Activated CD4-positive, alpha-beta T cell treated with anti-CD3 and anti-CD28 coated beads, Interleukin-2, amount 50 U/mL, for 4 hours (primary cell): ENCODE measurements around the gene OBSCN.

Source experiments
- DNase-seq, 2 experiments: peaks; one replicate each; pipeline ENCODE4 v3.0.0-alpha.2; 2020

OBSCN gene

DNA sequence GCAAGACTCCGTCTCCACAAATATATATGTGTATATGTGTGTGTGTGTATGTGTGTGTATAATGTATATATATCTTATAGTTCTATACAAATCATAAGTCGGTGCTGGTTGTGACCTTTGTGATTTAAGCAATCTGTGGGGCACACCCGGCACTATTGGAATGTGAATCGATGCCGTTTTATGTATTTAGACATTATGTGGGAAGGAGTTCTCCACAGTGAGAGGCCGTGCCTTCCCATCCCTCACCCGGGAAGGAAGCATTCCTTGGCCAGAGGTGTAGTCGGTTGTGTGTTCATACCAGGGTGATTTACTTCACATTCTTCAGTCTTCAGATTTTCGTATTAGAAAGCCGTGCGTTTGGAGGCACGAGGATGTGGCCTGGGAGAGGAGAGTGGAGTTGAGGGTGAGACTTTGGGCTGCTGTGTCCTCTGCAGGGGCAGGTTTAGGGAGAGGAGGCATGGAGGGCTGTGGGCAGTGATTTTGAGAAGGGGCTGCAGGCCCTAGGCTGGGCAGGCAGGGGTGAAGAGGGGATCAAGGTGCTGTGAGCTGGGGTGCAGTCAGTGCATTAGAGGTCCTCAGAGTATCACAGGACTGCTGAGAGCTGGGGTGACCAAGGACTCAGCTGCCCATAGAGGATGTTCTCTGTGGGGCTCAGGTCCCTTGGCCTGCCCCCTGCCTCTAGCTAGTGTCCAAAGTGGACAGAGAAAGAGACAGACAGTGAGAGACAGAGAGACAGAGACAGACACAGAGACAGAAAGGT lies 141.0 kb downstream of the OBSCN start:
- DNase-seq = no peak

DNA sequence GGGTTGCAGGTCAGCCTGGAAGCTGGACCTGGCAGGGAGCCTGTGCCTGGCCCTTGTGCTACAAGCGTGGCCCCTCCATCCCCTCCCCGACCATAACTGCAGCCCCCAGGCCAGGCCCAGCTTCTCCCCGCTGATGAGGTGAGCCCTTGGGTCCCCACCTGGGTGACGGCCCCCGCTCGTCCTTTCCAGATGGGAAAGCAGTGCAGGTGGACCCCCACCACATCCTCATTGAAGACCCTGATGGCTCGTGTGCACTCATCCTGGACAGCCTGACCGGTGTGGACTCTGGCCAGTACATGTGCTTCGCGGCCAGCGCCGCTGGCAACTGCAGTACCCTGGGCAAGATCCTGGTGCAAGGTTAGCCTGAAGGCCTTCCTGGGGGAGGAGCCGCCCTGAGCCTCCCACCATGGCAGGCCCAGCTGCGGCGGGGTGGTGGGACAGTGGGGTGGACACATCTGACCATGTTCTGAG lies 141.9 kb downstream of the OBSCN start:
- DNase-seq = no peak

GRCh38 chr1:228350179-228350742 lies 142.4 kb downstream of the OBSCN start:
- DNase-seq = no peak

GRCh38 chr1:228350831-228351781 lies 143.3 kb downstream of the OBSCN start:
- no peak for DNase-seq

DNA sequence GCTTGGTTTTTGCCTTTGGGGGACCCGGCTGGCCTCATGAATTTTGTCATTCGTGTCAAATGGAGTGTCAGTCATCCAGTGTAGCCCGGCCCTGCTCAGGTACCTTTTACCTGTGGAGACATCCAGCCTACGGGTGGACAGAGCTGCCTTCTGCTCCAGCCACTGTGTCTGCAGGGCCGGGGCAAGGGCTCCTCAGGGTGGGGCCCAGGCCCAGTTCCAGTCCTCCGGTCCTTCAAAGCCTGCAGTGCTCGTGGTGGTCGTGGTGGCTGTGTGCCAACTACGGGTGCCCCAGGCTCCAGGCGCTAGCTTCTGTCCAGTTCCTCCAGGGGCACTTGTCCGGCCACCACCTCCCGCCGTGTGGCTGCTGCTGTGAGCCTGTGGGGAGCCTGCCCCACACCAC lies 144.0 kb downstream of the OBSCN start:
- DNase-seq = no peak

- no peak for DNase-seq
Observed at GRCh38 chr1:228352677-228353481, 145.0 kb downstream of the OBSCN start.

DNA sequence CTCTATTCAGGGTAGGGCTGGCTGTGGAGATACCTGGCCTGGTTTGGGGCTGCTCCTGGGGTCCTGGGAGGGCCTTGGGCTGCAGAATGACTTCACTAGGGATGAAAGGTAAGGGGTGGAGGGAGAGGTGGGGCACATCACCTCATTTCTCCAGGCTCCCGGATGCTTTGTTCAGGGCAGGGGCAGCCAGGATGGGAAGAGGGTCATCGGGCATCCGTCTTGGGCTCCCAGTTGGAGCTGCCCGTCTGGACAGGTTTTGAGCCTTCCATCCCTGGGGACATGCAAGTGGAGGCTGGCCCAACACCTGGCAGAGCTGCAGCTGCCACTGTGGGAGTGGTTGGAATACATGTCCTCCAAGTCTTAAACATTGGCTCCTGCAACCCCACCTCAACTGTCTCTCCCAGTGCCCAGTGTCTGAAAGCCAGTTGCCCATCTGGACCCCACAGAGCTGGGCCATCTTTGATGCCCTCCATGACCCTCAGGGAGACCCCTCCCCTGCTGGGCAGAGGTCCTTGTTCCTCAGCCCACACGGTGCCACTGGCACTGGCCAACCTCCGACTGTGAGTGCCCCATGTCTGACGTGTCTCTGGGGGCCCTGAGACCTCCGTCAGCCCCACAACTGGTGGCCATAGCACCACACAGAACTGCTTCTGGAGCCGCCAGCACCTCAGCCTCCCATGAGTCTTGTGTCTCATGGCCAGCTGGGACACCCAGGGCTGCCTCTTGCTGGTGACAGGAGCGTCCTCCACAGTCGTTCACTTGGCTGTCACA lies 145.9 kb downstream of the OBSCN start:
- no peak for DNase-seq

- DNase-seq = no peak
Observed at GRCh38 chr1:228354390-228355320, 146.8 kb downstream of the OBSCN start.

DNA sequence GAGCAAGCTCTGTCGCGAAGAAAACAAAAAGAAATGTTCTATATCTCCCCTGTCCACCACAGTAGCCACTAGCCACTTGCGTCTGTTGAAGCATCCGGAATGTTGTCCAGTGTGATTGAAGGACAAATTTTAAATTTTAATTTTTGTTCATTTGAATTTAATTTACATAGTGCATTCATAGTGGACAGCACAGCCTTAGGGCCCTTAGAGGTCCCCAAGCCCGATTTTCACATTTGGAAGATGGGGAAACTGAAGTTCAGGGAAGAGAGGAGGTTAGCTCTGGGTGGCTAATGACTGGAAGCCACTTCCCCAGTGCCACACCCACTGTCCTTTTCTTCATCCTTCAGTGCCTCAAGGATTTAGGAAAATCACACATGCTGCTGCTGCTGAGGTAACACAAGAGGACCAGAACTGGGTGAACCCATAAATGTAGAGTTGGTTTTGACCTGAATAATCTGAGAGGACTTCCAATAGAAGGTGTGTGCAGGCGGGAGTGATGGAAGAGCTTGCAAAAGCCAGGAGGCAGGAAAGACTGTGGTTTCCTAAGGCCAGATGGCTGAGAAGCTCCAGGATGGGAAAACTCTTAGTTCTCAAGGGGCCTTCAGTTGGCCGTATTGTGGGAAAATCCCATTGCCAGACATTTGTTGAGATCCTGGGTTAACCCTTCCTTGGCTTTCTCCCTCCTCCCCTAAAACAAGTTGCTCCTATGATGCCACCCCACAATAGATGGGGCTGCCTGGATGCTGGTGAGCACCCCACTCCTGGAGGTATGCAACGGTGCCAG lies 149.2 kb downstream of the OBSCN start:
- no peak for DNase-seq

- DNase-seq = no peak
Observed at GRCh38 chr1:228358039-228358763, 150.4 kb downstream of the OBSCN start.

GRCh38 chr1:228358764-228359612 lies 151.1 kb downstream of the OBSCN start:
- no peak for DNase-seq

- DNase-seq = no peak
Observed at GRCh38 chr1:228359613-228360532, 152.0 kb downstream of the OBSCN start.

DNA sequence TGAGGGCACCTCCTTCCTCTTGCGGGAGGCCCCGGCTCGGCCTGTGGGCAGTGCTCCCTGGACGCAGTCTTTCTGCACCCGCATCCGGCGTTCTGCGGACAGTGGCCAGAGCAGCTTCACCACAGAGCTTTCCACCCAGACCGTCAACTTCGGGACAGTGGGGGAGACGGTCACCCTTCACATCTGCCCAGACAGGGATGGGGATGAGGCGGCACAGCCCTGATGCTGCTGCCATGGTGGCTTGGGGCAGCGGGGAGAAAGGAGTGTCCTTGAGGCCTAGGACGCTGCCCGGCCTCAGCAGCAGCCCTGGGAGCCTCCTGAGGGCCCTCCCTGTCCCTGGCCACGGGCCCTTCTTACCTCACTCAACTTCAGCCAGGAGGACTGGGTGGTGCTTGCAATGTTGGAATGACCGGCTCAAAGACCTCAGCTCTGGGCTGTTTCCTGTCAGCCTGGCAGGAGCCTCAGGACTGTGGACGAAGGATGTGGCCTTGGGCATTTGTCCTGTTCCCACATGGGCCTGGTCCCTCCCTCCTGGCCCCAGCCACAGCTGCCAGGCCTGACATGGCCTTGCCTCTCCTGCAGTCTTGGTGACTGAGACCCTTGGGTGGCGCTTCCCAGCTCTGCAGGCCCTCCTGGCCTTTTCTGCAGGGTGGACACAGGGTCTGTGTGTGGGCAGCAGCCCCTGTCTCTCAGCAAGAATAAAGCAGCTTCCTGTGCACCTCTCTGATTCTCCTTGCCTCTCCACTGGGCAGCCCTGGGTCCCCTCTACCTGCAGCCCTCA lies 152.9 kb downstream of the OBSCN start:
- DNase-seq = no peak

DNA sequence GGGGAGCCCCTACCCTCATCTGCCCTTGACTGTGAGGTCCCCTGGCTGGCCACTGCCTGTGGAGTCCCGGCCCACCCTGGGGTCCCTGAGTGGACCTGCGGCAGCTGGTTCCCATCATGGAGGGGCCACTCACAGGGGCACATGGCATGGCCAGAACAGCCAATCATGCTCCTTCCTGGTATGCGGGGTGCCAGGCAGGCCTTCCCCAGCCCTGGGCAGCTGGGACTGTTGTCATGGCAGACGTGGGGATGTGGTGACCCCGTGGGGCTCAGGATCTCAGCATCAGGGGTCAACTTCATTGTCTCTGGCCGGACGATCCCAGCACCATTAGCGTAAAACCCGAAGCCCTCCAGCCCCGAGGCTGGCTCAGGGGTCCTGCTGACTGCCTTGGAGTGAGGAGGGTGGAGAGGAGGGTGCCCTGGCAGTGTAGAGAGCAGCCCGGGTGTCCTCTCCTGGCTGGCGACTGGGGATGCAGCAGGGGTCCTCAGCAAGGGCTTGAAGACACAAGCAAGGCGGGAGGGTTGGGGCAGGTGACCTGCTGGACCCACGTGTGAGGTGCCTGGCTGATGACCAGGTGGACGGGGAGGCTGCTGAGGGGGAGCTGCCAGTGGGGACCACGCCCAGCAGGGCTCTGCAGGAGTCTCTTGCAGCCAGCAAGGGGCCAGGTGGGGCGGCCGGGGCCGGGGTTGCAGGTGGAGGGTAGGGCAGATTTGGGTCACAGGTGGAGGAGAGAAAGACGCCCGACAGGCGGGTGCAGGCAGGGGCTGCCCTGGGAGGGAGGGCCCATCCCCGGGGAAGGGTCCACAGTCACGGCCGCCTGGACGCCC lies 153.7 kb downstream of the OBSCN start:
- DNase-seq = no peak
